ENCODE measurements around the gene CLSTN3. TPM values are rescaled to one million over a fixed set of nuclear protein-coding genes. Genes with fewer than 3 reads are reported as not detected.

Gene CLSTN3
- total and polyA plus RNA-seq, 2 donors: 16.5 to 25.3 TPM

GRCh38 chr12:7092229-7092985 lies 37.8 kb upstream of the CLSTN3 start, which contains the start of gene C1R:
C1R (minus strand) TSS chr12:7092445; CDS start chr12:7092388, 57 bp downstream.
- 45% methylated on average over 16 of the region's 16 CpGs for WGBS
- no peaks in the 10 kb centered on the region for H3K9me3 ChIP-seq (ENCODE audit: control insufficient read depth in 2 of 2, insufficient read depth in 1 of 2, low read length in 1 of 2)
- H3K36me3 ChIP-seq (ENCODE audit: control insufficient read depth in 2 of 2, insufficient read depth in 2 of 2, low read length in 1 of 2): no peaks in the 10 kb centered on the region
- no peaks in the 10 kb centered on the region for H3K27me3 ChIP-seq (ENCODE audit: control insufficient read depth in 2 of 2, insufficient read depth in 1 of 2, low read length in 1 of 2)
- H3K4me1 ChIP-seq (ENCODE audit: control insufficient read depth in 2 of 2, insufficient read depth in 2 of 2, low read length in 2 of 2): peaks cover 0 to 11% of the 10 kb centered on the region in 2 donors
- peak within 1 kb of the TSS; percentile 45 to 75 for H3K27ac ChIP-seq (ENCODE audit: low read depth in 1 of 2, low read length in 1 of 2)
- peak; percentile 26 to 80 (median 59) for DNase-seq (ENCODE audit: low read depth in 6 of 9, low spot score in 9 of 9)
- H3K4me3 ChIP-seq (ENCODE audit: low read length in 2 of 2): peak within 1 kb of the TSS; percentile 21 to 52

- Histone ChIP-seq H3K36me3 (ENCODE audit: control insufficient read depth in 2 of 2, insufficient read depth in 2 of 2, low read length in 1 of 2) (no peaks in the 10 kb centered on the region), H3K27ac (ENCODE audit: low read depth in 1 of 2, low read length in 1 of 2) (peak overlapping the region in 1 of 2 donors; percentile 11), H3K4me3 (ENCODE audit: low read length in 2 of 2) (no peak overlapping the region), H3K9me3 (ENCODE audit: control insufficient read depth in 2 of 2, insufficient read depth in 1 of 2, low read length in 1 of 2) (no peaks in the 10 kb centered on the region), H3K4me1 (ENCODE audit: control insufficient read depth in 2 of 2, insufficient read depth in 2 of 2, low read length in 2 of 2) (peaks cover 0 to 11% of the 10 kb centered on the region in 2 donors), H3K27me3 (ENCODE audit: control insufficient read depth in 2 of 2, insufficient read depth in 1 of 2, low read length in 1 of 2) (no peaks in the 10 kb centered on the region)
- WGBS: 90% methylated on average over 8 of the region's 8 CpGs
- no peak for DNase-seq (ENCODE audit: low read depth in 6 of 9, low spot score in 9 of 9)
Measured at GRCh38 chr12:7092986-7093460, 37.1 kb upstream of the CLSTN3 start.

GRCh38 chr12:7093486-7093885 lies 36.7 kb upstream of the CLSTN3 start:
- no peak for DNase-seq (ENCODE audit: low read depth in 6 of 9, low spot score in 9 of 9)
- no peak overlapping the region for H3K27ac ChIP-seq (ENCODE audit: low read depth in 1 of 2, low read length in 1 of 2)
- no peaks in the 10 kb centered on the region for H3K9me3 ChIP-seq (ENCODE audit: control insufficient read depth in 2 of 2, insufficient read depth in 1 of 2, low read length in 1 of 2)
- no peaks in the 10 kb centered on the region for H3K27me3 ChIP-seq (ENCODE audit: control insufficient read depth in 2 of 2, insufficient read depth in 1 of 2, low read length in 1 of 2)
- peaks cover 0 to 11% of the 10 kb centered on the region in 2 donors for H3K4me1 ChIP-seq (ENCODE audit: control insufficient read depth in 2 of 2, insufficient read depth in 2 of 2, low read length in 2 of 2)
- 83% methylated on average over 5 of the region's 5 CpGs for WGBS
- H3K4me3 ChIP-seq (ENCODE audit: low read length in 2 of 2): no peak overlapping the region
- no peaks in the 10 kb centered on the region for H3K36me3 ChIP-seq (ENCODE audit: control insufficient read depth in 2 of 2, insufficient read depth in 2 of 2, low read length in 1 of 2)

GRCh38 chr12:7093892-7094291 lies 36.3 kb upstream of the CLSTN3 start:
- H3K36me3 ChIP-seq (ENCODE audit: control insufficient read depth in 2 of 2, insufficient read depth in 2 of 2, low read length in 1 of 2): no peaks in the 10 kb centered on the region
- no peaks in the 10 kb centered on the region for H3K9me3 ChIP-seq (ENCODE audit: control insufficient read depth in 2 of 2, insufficient read depth in 1 of 2, low read length in 1 of 2)
- WGBS: 85% methylated on average over 10 of the region's 10 CpGs
- DNase-seq (ENCODE audit: low read depth in 6 of 9, low spot score in 9 of 9): no peak
- H3K27ac ChIP-seq (ENCODE audit: low read depth in 1 of 2, low read length in 1 of 2): no peak overlapping the region
- H3K4me1 ChIP-seq (ENCODE audit: control insufficient read depth in 2 of 2, insufficient read depth in 2 of 2, low read length in 2 of 2): peaks cover 0 to 11% of the 10 kb centered on the region in 2 donors
- H3K27me3 ChIP-seq (ENCODE audit: control insufficient read depth in 2 of 2, insufficient read depth in 1 of 2, low read length in 1 of 2): no peaks in the 10 kb centered on the region
- no peak overlapping the region for H3K4me3 ChIP-seq (ENCODE audit: low read length in 2 of 2)

GRCh38 chr12:7096006-7096932 lies 33.9 kb upstream of the CLSTN3 start:
- Histone ChIP-seq H3K4me1 (ENCODE audit: control insufficient read depth in 2 of 2, insufficient read depth in 2 of 2, low read length in 2 of 2) (peaks cover 0 to 11% of the 10 kb centered on the region in 2 donors), H3K27me3 (ENCODE audit: control insufficient read depth in 2 of 2, insufficient read depth in 1 of 2, low read length in 1 of 2) (no peaks in the 10 kb centered on the region), H3K36me3 (ENCODE audit: control insufficient read depth in 2 of 2, insufficient read depth in 2 of 2, low read length in 1 of 2) (peaks cover 0 to 6% of the 10 kb centered on the region in 2 donors), H3K9me3 (ENCODE audit: control insufficient read depth in 2 of 2, insufficient read depth in 1 of 2, low read length in 1 of 2) (no peaks in the 10 kb centered on the region), H3K27ac (ENCODE audit: low read depth in 1 of 2, low read length in 1 of 2) (peak overlapping the region in 1 of 2 donors; percentile 56), H3K4me3 (ENCODE audit: low read length in 2 of 2) (no peak overlapping the region)
- WGBS: 90% methylated on average over 26 of the region's 26 CpGs
- DNase-seq (ENCODE audit: low read depth in 6 of 9, low spot score in 9 of 9): no peak

GRCh38 chr12:7096979-7097378 lies 33.2 kb upstream of the CLSTN3 start:
- Histone ChIP-seq H3K27ac (ENCODE audit: low read depth in 1 of 2, low read length in 1 of 2) (peak overlapping the region; percentile 1 to 56), H3K9me3 (ENCODE audit: control insufficient read depth in 2 of 2, insufficient read depth in 1 of 2, low read length in 1 of 2) (no peaks in the 10 kb centered on the region), H3K27me3 (ENCODE audit: control insufficient read depth in 2 of 2, insufficient read depth in 1 of 2, low read length in 1 of 2) (no peaks in the 10 kb centered on the region), H3K4me1 (ENCODE audit: control insufficient read depth in 2 of 2, insufficient read depth in 2 of 2, low read length in 2 of 2) (peaks cover 0 to 10% of the 10 kb centered on the region in 2 donors), H3K36me3 (ENCODE audit: control insufficient read depth in 2 of 2, insufficient read depth in 2 of 2, low read length in 1 of 2) (peaks cover 0 to 10% of the 10 kb centered on the region in 2 donors), H3K4me3 (ENCODE audit: low read length in 2 of 2) (no peak overlapping the region)
- 95% methylated on average over 19 of the region's 19 CpGs for WGBS
- DNase-seq (ENCODE audit: low read depth in 6 of 9, low spot score in 9 of 9): no peak

GRCh38 chr12:7099290-7099996 lies 30.7 kb upstream of the CLSTN3 start:
- Histone ChIP-seq H3K9me3 (ENCODE audit: control insufficient read depth in 2 of 2, insufficient read depth in 1 of 2, low read length in 1 of 2) (no peaks in the 10 kb centered on the region), H3K4me1 (ENCODE audit: control insufficient read depth in 2 of 2, insufficient read depth in 2 of 2, low read length in 2 of 2) (peaks cover 0 to 12% of the 10 kb centered on the region in 2 donors), H3K27ac (ENCODE audit: low read depth in 1 of 2, low read length in 1 of 2) (no peak overlapping the region), H3K27me3 (ENCODE audit: control insufficient read depth in 2 of 2, insufficient read depth in 1 of 2, low read length in 1 of 2) (no peaks in the 10 kb centered on the region), H3K4me3 (ENCODE audit: low read length in 2 of 2) (no peak overlapping the region), H3K36me3 (ENCODE audit: control insufficient read depth in 2 of 2, insufficient read depth in 2 of 2, low read length in 1 of 2) (peaks cover 4 to 10% of the 10 kb centered on the region in 2 donors)
- DNase-seq (ENCODE audit: low read depth in 6 of 9, low spot score in 9 of 9): no peak
- 91% methylated on average over 9 of the region's 9 CpGs for WGBS

- no peak for DNase-seq (ENCODE audit: low read depth in 6 of 9, low spot score in 9 of 9)
- 98% methylated on average over 4 of the region's 4 CpGs for WGBS
- Histone ChIP-seq H3K9me3 (ENCODE audit: control insufficient read depth in 2 of 2, insufficient read depth in 1 of 2, low read length in 1 of 2) (no peaks in the 10 kb centered on the region), H3K4me3 (ENCODE audit: low read length in 2 of 2) (no peak overlapping the region), H3K27ac (ENCODE audit: low read depth in 1 of 2, low read length in 1 of 2) (no peak overlapping the region), H3K36me3 (ENCODE audit: control insufficient read depth in 2 of 2, insufficient read depth in 2 of 2, low read length in 1 of 2) (peaks cover 4 to 10% of the 10 kb centered on the region in 2 donors), H3K4me1 (ENCODE audit: control insufficient read depth in 2 of 2, insufficient read depth in 2 of 2, low read length in 2 of 2) (peaks cover 0 to 12% of the 10 kb centered on the region in 2 donors), H3K27me3 (ENCODE audit: control insufficient read depth in 2 of 2, insufficient read depth in 1 of 2, low read length in 1 of 2) (no peaks in the 10 kb centered on the region)
Measured at GRCh38 chr12:7100239-7100638, 29.9 kb upstream of the CLSTN3 start.
